Thyroid gland (tissue), 4 donors: ENCODE results near the gene LSAMP.

Source experiments
- POLR2A ChIP-seq, 2 donors: fragments of 450-650 bp; IDR thresholded peaks; one replicate each; pipeline ENCODE4 v1.6.1; 2017; ENCODE audit warnings: antibody characterized with exemption in 2 of 2, mild to moderate bottlenecking in 2 of 2, moderate library complexity in 1 of 2
- TF ChIP-seq, protein P1 (sequence below), 6 experiments: fragments of 200-600 bp in 3 of 6; fragments of 450-650 bp in 3 of 6; sonication (generic) in 3 of 6; IDR thresholded peaks; one replicate each; pipeline ENCODE4 v1.5.1; 2016 to 2019; ENCODE audit warnings: antibody characterized with exemption in 6 of 6, mild to moderate bottlenecking in 2 of 6, inconsistent platforms in 1 of 6, moderate library complexity in 1 of 6

DNA sequence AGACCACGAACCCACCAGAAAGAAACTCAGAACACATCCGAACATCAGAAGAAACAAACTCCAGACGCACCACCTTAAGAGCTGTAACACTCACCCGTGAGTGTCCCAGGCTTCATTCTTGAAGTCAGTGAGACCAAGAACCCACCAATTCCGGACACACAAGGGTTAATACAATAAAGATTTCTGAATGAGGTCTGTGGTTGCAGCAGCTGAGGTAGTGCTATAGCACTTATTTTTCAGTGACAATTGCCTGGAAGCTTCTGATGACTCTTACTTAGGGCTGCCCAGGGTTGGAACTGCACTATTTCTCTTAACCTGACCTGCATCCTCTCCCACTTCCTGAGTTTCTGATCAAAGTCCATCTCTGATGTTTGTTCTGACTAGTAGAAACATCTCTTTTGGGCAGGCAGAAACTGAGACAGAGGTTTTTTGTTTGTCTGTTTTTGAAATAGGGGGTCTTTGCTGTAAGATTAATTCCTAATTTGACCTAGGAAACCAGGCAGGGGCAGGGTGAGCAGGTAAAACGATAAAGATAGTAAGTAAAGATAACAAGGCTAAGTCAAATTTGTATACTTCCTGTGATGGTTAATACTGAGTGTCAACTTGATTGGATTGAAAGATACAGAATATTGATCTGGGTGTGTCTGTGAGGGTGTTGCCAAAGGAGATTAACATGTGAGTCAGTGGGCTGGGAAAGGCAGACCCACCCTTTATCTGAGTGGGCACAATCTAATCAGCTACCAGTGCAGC, 652.9 kb downstream of the LSAMP start:
- TF ChIP-seq, protein P1, sequence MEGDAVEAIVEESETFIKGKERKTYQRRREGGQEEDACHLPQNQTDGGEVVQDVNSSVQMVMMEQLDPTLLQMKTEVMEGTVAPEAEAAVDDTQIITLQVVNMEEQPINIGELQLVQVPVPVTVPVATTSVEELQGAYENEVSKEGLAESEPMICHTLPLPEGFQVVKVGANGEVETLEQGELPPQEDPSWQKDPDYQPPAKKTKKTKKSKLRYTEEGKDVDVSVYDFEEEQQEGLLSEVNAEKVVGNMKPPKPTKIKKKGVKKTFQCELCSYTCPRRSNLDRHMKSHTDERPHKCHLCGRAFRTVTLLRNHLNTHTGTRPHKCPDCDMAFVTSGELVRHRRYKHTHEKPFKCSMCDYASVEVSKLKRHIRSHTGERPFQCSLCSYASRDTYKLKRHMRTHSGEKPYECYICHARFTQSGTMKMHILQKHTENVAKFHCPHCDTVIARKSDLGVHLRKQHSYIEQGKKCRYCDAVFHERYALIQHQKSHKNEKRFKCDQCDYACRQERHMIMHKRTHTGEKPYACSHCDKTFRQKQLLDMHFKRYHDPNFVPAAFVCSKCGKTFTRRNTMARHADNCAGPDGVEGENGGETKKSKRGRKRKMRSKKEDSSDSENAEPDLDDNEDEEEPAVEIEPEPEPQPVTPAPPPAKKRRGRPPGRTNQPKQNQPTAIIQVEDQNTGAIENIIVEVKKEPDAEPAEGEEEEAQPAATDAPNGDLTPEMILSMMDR (IDR thresholded peaks at IDR 0.05), result no peak
- TF ChIP-seq POLR2A (IDR thresholded peaks at IDR 0.05), result no peak
